ENCODE data around the gene DEPP1. TPM values are rescaled to one million over a fixed set of nuclear protein-coding genes. Genes with fewer than 3 reads are reported as not detected.

The DEPP1 gene
- total RNA-seq, 3 donors from 2014 or later: 14.8 to 19.0 (median 18.1) TPM

DNA sequence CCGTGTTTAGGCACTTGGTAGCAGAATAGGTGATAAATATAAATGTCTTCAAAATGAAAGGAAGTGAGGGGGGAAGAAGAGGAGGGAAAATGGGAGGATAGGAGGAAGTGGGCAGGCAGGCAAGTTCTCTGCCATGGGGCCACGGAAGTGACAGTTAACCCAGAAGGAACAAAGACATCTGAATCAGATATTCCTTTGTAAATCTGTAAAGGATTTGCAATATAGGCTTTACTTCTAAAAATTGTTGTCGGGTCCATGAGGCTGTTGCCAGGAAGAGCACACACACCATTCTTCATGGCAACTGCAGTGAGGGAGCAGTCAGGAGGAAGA, 42.7 kb downstream of the DEPP1 start:
- no peak for DNase-seq
- H3K4me1 ChIP-seq (ENCODE audit: low read depth): peaks cover 3% of the 10 kb centered on the region
- H3K4me3 ChIP-seq: no peak overlapping the region
- intact Hi-C loops (cut with DNase I, micrococcal nuclease): no loop called here
- H3K9me3 ChIP-seq: no peaks in the 10 kb centered on the region
- no peak for ATAC-seq
- no peaks in the 10 kb centered on the region for H3K36me3 ChIP-seq (ENCODE audit: low read depth)
- TF ChIP-seq, protein P1, sequence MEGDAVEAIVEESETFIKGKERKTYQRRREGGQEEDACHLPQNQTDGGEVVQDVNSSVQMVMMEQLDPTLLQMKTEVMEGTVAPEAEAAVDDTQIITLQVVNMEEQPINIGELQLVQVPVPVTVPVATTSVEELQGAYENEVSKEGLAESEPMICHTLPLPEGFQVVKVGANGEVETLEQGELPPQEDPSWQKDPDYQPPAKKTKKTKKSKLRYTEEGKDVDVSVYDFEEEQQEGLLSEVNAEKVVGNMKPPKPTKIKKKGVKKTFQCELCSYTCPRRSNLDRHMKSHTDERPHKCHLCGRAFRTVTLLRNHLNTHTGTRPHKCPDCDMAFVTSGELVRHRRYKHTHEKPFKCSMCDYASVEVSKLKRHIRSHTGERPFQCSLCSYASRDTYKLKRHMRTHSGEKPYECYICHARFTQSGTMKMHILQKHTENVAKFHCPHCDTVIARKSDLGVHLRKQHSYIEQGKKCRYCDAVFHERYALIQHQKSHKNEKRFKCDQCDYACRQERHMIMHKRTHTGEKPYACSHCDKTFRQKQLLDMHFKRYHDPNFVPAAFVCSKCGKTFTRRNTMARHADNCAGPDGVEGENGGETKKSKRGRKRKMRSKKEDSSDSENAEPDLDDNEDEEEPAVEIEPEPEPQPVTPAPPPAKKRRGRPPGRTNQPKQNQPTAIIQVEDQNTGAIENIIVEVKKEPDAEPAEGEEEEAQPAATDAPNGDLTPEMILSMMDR (IDR thresholded peaks at IDR 0.05): no peak

DNA sequence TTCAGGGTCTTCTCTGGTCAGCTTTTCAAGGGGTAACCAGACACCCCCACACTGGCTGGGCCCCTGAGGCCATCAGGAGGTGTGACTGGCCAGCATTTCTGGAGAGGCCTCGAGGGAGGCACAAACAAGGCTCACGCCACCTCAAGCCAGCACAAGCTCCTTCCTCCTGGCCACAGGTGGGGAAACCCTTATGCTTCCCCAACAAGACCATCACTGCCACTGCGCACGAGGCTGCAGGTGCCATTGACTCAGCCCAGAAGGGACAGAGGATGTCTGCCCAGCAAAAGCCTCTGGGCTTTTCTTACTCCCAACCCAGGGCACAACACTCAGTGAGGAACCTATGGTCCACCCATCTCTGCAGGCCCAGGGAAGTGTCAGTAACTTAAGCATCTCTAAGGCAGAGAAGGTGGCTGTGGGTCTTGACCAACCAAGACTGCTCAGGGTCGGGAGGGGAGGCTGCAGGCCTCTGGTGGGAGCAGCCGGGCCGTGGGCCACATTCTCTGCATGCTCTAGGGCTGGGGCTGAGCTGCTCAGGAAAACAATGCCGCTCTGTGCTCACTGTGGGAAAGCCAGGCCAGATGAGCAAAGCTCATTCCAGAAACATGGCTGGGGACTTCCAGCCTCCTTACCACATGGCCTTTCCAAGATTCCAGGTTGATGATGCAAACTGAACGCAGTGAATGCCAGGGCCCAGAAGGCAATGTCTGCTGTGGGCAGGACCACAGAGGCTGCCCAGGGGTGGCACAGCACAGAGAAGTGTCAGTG, 43.2 kb downstream of the DEPP1 start:
- intact Hi-C loops (cut with DNase I, micrococcal nuclease): no loop called here
- no peak for DNase-seq
- H3K9me3 ChIP-seq: no peaks in the 10 kb centered on the region
- ATAC-seq: no peak
- H3K4me1 ChIP-seq (ENCODE audit: low read depth): peaks cover 3% of the 10 kb centered on the region
- H3K4me3 ChIP-seq: no peak overlapping the region
- TF ChIP-seq, protein P1 (IDR thresholded peaks at IDR 0.05): no peak
- H3K36me3 ChIP-seq (ENCODE audit: low read depth): no peaks in the 10 kb centered on the region

DNA sequence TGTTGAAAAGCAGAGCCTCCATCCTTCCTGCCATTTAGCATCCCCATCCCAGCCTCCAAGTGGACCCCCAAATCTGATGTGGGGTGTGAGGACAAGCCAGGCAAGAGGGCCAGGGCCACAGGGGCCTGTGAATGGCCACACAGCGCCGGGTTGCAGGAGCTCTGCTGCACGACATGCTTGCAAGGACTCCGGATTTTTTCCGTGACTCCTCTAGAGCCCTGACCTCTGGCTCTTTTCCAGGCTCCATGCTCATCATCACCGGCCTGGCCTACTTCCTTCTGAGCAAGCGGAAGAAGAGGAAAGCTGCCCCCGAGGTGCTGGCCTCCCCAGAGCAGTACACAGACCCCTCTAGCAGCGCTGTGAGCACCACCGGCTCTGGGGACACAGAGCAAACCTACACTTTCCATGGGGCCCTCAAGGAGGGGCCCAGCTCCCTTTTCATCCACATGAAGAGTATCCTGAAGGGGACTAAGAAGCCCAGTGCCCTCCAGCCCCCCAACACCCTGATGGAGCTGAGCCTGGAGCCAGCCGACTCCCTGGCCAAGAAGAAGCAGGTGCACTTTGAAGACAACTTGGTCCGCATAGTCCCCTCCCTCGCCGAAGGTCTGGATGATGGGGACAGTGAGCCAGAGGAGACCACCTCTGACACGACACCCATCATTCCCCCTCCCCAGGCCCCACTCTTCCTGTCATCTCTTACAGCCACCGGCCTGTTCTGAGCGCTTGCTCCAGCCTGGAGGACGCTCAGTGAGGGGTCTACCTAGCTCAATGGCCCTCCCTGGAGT, 44.0 kb downstream of the DEPP1 start:
- intact Hi-C loops (cut with DNase I, micrococcal nuclease): no loop called here
- Histone ChIP-seq H3K9me3 (no peaks in the 10 kb centered on the region), H3K4me3 (no peak overlapping the region), H3K4me1 (ENCODE audit: low read depth) (peaks cover 2% of the 10 kb centered on the region), H3K36me3 (ENCODE audit: low read depth) (no peaks in the 10 kb centered on the region)
- no peak for DNase-seq
- ATAC-seq: no peak
- TF ChIP-seq, protein P1 (IDR thresholded peaks at IDR 0.05): no peak

DNA sequence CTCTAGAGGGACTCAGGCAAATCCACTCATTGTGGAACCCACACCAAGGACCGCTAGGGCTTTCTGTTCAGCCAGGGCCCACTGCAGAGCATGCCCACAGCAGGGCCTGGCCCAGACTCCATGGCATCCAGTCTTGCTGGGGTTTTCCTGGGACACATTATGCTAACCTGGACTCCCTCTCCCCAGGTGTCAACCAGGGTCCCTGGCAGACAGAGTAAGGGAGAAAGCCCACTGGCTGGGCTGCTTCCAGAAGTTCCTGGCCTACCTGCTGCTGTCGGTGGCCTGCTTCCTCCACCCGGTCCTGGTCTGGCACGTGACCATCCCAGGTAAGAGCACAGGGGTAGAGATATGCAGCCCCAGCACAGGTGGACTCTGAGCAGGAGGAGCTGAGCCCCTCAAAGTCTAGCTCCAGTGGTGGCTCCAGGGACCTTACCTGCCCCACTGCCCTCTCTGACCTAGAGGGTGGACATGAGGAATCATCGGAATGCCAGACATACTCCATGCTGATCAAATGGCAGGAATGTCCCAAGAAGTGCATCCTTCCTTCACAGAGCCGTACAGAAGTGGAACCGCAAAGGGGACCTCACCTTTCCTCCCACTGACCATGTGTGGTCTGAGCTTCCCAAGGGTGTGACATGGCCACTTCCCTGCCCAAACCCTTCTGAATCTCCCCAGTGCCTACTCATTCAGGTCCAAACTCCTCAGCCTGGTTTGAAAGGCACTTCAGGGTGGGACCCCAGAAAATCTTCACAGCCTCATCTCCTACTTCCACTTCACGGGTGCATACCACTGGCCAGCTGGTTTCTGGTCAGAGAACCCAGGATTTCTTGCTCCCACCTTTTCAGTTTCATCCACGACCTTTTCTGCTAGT, 44.9 kb downstream of the DEPP1 start:
- ATAC-seq: no peak
- TF ChIP-seq, protein P1 (IDR thresholded peaks at IDR 0.05): no peak
- Histone ChIP-seq H3K36me3 (ENCODE audit: low read depth) (no peaks in the 10 kb centered on the region), H3K9me3 (no peaks in the 10 kb centered on the region), H3K4me3 (no peak overlapping the region), H3K4me1 (ENCODE audit: low read depth) (peaks cover 2% of the 10 kb centered on the region)
- DNase-seq: no peak
- intact Hi-C loops (cut with DNase I, micrococcal nuclease): loop anchor here in 1 of 2 donors (2.0 kb wide), 1 partner anchor 41 kb away; no protein-coding TSS in a partner anchor
